Activated CD4-positive, alpha-beta T cell treated with anti-CD3 and anti-CD28 coated beads, Interleukin-2, amount 50 U/mL, for 1 hour (primary cell): Measurements from ENCODE around the gene COL23A1.
"Not testable (repeated sequence)": the region's sequence is repeated elsewhere in the genome, so short reads cannot be mapped to it uniquely, and the experiment has no call there.

ENCODE experiments used
- DNase-seq: peaks from one replicate; pipeline ENCODE4 v3.0.0-alpha.2; 2020

Gene COL23A1

DNA sequence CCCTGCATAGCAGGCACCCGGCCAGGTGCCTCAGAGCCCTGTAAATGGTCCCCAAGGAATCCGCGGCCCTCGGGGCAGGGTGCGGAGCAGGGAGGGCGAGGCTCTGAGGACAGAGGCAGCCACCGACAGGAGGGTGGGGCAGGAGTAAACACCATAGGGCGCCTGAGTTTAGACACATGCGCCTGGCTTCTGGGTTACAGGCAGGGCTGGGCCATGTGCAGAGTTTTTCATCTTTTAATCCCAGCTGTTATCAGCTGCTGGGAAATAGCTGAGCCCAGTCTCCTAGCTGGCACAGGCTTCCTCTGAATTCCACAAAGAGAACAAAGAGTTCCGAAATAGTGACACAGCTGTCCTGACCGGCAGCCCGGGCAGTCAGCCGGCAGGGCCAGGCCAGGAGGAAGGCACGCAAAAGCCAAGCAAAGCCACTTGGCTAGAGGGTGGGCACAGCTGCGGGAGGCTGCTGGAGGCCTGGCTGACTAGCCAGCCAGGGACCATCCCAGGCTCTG lies 258.6 kb downstream of the COL23A1 start:
- no peak for DNase-seq

DNA sequence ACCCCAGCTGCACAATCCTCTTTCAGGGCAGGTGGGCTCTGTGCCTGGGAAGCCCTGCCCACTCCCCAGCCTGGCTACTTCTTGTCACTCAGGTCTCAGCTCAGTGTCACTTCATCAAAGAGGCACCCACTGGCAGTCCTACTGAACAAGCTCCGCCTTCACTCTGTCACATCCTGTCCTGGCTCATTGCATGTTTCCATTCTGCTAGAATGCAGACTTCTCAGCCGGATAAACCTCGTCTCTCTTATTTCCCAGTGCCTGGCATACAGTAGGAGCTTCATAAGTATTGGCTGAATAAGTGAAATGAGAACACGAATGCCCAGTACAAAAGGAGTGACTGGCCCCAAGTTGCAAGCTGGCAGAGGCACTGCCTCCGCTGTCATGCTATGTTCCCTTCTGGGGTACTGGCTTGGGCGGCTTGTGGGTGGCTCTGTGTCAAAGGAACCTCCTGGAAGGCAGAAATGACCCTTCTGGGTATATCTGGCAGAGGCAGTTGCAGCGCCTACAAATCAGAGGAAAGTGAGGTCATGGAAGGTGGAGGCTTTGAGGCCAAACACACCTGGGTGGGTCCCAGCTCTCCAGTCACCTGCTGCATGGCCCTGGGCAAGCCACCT lies 259.3 kb downstream of the COL23A1 start:
- no peak for DNase-seq

DNA sequence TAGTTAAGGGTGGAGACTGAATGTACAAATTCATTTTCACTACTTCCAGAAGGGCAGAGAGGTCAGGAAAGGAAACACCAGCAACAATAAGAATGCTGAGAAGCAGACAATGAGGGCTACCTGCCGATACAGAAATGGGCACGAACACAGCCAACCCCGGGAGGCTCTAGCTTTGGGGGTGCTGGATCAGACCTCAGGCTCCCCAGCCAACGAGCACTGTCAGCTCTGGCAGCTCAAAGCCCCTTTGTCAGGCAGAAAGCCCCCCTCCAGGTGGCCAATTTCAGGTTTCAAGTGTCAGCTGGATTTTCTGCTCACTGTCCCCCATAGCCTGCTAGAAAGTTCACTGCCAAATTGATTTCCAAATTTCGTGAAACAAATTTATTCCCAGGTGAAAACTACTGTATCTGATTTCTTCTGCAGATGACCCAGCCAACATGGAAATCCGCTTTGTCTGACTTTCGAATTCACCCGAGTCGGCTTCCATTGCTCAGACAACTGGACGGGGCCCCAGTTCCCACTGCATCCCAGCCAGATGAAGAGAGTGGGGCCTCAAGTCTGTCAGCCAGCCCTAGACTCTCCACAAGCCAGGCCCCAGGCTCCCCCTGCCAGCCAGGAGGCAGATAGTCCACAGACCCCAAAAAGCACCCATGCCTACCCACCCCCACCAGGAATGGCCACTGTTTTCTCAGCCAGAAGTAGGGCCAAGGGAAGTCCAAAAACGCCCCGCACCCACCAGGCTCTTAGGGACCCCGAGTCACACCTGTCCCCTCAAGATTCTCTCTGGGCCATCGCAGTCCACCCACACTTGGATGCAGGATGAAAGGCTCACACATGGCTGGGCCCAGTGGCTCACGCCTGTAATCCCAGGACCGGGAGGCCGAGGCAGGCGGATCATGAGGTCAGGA lies 261.1 kb downstream of the COL23A1 start:
- DNase-seq: no peak

DNA sequence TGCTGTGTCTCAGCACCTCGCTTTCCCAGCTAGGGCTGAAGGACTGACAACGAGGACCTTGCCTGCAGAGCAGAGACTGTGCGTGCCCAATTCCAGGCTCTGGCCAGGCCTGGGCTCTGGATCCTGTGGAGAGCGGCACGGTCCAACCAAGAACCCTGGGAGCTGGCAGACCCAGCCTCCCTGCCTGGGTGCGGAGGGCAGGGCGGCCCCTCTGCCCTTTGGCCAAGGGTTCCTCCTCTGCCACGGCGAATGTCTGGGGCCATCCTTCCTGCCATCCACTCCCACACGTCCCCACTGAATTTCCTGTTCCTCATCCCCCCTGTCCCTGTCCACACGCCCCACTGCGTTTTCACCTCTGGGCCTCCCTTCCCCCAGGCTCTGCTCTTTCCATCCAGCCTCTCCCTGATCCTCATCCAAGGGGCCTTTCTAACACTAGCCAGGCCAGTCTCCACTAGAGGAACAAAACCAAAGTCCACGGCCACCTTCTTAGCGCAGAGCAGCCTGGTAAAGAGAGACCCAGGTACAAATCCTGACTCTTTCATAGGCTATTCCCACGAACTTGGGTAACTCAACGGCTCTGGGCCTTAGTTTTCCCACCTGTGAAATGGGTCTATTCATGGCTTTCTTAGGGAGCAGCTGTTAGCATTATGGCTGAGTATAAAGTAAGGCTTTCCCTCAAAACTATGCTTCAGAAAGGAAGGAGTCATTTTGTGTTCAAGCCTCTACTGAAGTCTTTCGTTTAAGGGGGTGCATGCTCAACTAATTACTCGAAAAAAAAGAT lies 262.1 kb downstream of the COL23A1 start:
- no peak for DNase-seq

DNA sequence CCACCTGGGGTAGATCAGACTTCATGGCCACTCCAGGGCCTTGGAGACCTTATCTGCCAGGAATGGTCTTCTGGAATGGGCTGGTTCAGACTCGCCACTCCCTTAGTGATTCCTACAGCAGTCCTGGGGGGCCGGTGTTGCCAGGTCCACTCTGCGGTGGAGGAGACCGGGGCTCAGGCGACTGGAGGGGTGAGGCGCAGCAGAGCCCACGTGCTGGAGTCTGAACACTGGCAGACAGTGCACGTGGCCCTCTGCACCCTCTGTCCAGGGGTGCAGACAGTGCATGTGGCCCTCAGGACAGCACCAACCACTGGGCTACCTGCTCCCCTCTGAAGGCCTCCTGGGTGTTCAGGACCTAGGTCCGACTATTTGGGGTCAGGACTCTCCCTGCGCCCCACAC lies 262.7 kb downstream of the COL23A1 start:
- DNase-seq: no peak

DNA sequence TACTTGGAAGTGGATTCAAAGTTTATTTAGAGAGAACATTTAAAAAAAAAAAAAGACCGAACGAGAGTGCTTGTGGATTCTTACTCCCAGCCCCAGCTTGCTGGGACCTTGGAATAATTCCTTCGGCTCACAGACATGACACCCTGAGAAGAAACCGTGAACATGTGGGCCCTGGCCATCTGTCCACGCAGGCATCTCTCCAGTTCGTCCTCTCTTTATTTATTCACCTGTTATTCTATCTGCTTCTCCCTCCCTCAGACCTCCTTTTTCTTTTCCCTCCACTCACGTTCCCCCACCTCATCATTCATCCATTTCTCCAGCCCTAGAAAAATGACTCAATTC lies 263.8 kb downstream of the COL23A1 start:
- no peak for DNase-seq

DNA sequence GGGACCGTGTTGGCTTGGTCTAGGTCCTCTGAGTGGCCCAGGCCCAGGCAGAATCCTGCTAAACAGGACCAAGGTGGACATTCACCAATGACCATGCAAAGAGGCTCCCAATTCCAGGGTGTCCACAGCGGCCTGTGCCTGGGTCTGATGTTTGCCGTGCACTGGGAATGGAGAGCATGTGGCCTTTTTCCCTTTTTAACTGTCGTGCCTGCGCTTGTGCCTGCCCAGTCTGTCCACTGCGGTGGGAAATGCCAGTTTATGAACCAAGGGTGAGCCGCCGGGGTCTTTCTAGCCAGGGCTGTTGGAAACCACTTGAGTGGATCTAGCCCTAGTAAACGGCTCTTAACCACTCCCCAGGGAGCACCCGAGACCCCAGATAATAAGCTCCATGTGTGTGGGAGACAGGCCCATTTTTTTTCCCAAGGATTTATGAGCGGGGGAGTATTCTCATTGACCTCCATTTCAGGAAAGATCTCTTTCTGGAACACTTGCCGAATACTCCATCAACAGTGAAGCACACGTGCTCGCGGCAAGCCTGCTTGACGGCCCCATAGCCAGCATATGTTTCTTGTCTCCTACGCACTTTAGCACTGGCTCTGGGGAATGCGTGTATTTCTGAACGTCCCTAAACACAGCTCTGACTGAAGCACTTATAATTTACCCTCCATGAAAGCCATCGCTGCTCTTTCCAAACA lies 264.4 kb downstream of the COL23A1 start:
- no peak for DNase-seq

DNA sequence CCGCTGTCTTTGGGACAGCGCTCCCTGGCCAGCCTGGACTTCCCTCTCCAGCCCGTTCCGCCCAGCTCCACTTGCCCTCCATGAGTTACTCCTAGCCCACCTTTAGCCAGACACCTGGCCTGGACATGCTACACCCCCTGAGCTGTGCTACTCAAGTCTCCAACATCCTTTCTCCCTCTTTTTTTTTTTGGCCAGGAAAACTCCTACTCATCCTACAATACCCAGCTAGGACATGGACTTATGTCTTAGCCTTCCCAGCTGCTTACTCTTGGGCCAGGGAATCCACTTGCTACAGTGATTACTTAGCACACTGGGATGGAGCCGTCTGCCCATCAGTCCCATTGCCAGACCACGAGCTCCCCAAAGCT lies 264.9 kb downstream of the COL23A1 start:
- DNase-seq: no peak

DNA sequence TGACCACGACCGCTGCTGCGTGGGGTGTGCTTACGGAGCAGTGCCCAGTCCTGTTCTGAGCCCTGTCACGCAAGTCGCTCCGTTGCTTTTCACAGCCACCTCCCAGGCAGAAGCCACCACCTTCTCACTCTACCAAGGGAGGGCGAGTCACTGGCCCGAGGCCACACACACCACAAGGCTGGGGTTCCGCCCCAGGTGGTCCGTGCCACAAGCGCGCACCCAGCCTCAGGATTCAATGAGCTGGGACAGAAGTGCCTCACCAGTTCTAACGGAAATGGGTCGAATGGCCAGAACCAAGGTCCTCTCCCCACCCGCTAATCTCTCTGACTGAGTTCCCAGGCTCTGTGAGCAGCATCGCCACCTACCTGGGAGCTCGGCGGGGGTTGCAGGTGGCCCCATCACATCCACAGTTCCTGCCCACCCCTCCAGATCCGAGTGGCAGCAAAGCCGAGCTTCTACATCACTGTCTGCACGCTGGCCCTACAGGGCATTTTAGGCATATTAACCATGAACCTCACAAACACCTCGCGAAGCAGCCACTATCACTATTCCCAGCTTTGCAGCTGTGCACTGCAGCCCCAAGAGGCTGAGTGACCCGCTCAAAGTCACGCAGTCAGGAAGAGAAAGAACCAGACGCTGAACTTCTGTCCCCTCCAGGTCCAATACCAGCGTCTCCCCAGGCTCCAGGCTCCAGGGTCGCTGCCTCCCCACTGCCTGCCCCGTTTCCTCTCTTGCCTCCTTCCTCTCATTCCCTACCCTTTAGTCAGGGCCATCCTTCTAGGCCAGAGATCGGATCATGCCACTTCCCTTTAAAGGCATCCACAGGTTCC lies 265.5 kb downstream of the COL23A1 start:
- no peak for DNase-seq

DNA sequence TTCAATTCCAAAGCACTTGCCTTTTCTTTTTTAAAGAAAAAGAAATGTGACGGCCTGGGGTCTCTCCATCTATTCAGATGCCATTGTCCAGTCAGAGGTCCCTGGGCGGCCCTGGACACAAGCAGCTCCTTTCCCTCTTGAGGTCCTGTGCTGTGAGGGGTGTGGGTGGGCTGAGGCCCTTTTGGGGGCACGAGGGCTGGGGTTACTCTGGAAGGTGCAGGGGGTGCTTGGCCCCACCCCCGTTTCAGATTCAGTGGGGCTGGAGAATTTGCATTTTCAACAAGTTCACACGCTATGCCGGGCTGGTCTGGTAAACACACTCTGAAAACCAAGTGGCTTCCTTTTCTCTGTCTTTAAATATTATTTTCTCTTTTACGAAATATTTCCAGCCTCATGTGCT lies 266.2 kb downstream of the COL23A1 start:
- no peak for DNase-seq

DNA sequence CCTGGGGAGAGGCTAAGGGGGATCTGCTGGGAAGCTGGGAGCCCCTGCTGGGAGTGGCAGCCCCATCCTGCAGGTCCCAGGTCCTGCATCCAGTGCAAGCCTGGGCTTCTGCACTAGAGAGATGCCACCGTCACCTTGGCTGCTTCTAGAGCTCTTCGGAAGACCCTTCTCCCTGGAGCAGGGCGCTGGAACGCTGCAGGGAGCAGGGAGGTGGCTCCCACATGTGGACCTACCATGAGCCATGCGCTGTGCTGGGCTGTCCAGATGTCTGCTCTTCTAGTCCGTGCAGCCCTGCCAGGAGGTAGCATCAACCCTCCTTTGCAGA lies 266.7 kb downstream of the COL23A1 start:
- DNase-seq: no peak

DNA sequence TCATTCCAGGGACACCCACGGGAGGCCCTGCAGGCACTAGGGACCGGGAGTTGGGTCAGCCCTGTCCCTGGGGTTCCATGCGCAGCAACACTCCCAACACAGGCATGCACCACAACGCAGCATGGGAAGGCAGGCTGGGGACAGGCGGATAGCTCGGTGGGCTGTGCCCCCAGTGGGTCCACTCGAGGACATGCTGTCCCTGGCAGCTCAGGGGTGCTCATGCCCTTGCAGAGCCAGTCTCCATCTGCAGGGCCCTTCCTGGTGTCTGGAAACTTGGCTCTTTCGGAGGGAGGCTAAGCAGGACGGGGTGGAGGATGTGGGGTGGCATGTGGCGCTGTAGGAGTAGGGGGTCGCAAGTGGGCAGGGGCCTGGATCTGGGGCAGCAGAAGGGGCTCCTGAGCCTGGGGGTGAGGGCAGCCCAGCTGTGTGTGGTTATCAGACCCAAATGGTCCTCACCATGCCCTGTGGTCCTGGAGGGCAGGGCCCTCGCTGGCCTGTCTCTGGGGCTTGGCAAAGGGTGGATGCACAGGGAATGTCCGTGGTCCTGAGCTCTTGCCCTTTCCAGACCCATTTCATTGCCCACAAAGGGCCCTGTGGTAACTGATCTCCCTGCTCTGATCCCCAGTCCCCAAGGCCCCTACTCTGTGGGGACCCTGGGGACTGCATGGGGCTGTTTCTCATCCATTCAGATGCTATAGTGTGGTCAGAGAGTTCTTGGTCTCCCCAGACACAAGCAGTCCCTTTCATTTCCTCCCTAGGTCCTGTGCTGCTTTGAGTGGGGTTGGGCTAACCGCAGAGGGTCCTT lies 267.3 kb downstream of the COL23A1 start:
- DNase-seq: no peak

DNA sequence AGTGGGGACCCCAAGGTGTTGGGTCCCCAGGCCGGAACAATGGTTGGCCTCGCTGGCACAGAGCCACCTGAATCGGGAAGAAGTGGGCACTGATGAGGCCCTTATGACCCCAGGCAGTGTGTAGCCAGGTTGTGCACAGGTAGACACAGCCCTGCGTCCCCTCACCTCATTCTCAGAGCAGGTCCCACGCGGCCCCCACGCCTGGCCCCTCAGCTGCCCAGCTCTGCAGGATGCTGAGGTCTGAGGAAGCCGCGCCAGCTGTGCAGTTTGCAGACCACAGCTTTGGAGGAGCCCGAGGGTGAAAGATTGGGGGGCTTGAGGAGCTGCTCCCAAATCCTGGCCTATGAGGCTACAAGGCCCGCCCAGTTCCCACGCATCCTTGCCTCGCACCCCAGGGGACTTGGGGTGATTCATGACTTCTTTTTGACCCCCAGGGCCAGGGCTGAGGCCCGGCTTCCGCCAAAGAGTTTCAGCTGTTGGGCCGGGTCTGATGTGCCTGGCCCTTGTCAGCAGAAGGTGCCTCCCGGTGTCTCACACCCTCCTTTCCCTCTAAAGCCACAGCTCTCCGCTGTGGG lies 269.8 kb downstream of the COL23A1 start:
- no peak for DNase-seq

DNA sequence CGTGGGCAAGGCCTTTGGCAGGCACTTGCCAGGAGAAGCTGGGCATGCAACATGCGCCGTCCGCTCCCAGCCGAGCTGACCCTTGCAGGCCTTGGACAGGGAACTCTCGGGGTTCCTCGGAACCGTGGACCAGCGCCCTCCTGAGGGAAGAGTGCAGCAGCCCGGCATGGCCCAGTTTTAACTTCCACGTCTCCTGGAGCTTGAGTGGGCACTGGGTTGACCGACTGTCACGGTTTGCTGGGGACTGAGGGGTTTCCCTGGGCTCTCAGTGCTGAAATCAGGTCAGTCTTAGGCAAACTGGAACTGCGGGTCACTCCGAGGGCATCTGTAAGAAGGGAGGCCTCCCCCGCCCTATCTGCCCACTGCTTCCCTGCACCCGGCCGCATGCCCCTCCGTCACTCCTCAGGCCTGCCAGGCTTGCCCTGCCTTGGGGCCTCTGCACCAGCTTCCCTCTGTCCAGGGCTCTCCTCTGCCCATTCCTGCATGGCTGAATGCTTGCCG lies 270.6 kb downstream of the COL23A1 start:
- DNase-seq: no peak

DNA sequence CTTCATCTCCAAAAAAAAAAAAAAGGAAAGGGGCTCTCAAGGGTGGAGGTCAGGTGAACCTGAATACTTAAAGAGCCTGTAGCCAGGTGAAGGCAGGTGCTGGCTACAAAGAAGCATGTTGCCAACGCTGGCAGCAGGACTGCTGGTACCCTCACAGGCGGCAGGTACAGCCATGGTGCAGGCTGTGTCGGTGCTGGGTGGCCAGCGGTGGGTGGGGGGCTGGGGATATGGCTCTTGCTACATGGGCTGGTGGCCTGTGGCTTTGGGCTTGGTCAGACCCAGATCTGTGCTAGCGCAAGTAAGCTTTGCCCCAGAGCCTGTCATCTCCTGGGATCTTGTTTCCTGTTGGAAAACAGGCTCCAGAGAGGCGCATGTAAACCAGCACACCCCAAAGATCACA lies 271.3 kb downstream of the COL23A1 start:
- DNase-seq: no peak

DNA sequence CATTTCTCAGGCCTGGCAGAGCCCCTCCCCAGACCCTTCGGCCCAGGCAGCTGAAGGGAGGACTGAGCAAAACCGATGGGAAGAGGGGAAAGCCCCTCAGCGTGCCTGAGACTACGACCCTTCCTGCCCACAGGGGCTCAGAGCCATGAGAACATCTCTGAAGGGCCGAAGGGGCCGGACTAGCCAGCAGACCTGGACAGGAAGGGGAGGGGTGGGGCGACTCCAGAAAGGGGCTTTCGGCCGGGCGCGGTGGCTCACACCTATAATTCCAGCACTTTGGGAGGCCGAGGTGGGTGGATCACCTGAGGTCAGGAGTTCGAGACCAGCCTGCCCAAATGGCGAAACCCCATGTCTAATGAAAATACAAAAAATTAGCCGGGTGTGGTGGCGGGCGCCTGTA lies 271.8 kb downstream of the COL23A1 start:
- no peak for DNase-seq

DNA sequence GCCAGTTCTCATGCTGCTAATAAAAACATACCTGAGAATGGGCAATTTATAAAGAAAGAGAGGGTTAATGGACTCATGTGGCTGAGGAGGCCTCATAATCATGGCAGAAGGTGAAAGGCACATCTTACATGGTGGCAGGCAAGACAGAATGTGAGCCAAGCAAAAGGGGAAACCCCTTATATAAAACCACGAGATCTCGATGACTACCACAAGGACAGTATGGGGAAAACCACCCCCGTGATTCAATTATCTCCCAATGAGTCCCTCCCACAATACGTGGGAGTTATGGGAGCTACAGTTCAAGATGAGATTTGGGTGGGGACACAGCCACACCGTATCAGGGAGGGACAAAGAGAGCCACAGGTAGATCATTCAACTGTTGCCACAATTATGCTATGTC lies 272.5 kb downstream of the COL23A1 start:
- not testable (repeated sequence) for DNase-seq

DNA sequence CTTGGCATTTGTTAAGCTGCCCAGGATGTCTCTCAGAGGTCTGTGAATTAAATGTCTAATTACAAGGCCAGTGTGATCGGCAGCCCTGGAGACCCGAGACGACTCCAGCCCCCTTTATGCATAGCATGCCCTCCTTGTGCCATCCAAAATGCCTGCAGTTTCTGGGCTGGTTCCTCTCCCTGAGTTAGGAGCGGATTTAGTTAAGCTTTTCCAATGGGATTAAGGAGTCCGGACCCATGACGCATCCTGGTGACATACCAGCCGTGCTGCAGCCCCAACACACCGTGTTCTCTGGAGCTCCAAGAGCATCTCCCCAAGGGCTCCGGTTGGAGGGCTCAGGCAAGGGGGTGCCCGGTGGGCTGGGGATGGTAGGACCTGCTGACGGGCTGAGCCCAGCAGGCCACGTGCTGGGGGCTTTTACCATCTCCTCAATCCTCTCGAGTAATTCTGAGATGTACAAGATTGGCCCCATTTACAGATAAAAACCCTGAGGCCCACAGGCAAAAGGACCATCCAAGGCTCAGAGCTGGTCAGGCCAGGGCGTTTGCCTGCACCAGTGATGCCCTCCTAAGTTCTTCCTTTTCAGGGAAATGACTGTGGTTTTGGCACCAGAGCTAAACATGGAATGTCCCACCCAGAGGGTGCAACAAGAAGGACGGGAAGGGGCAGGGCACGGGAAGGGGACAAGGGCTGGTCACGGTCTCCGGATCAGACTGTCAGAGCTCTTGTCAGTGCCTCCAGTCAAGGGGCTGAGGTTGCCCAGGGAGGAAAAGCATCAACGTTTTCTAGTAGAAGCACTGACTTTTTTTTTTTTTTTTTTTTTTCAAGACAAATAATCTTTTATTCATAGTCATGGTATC lies 275.0 kb downstream of the COL23A1 start:
- DNase-seq: no peak

DNA sequence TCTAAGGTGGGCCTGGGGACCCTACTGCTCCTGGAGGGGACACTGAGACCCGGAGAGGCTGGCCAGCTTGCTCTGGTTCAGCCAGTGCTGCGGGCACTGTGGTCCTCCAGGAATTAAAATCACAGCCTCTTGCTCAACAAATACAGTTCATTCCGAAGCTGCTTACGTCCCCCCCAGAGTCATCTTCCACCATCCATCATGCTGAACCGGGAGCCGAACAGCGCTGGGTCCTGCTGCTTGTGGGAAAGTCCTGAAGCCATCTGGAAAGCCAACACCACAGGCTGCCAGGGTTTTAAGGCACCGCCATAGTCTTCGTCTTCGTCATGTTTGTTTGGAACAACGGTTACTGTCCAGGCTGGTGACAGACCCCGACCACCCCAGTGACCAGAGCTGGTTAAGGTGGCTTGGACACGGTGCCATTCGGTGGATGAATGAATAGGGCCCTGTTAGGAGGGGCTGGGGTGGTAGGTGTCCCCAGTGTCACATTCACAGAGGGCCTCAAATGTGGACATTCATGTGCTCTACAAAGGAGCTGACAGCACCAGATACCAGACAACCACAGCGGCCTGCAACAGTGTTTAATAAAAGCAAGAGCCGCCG lies 276.0 kb downstream of the COL23A1 start:
- no peak for DNase-seq
